ENCODE measurements around the gene HACD1. TPM values are rescaled to one million over a fixed set of nuclear protein-coding genes. Genes with fewer than 3 reads are reported as not detected.
A peak's percentile ranks its signal among the peaks of the same experiment; 100 is the strongest.

HACD1 gene
- total and polyA plus RNA-seq, 2 donors (not counting 1 experiment from before 2014, with no cell fraction given): 37.7 to 53.4 TPM

DNA sequence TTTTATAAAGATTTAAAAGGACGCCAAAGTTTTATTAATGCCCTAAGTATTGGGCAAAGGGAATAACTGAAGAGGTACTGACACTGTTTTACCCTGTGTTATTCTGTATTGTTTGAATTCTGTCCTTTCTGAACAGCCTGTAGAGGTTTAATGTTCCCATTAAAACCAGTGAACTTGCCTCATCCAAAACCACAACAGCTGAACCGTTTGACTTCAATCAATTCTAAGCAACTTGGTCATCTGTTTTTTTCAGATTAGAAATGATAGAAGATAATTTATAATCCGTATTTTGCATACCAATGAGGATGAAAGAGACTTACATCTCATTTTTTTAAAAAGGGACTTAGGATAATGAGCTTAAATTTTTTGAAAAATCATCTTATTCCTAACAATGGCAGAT is 40.4 kb downstream of the HACD1 start:
- peak in 1 of 2 donors; percentile 13 for DNase-seq (ENCODE audit: low read depth in 2 of 2)
- Histone ChIP-seq H3K27me3 (ENCODE audit: control insufficient read depth, insufficient read depth, low read length) (no peaks in the 10 kb centered on the region), H3K79me2 (ENCODE audit: control insufficient read depth, insufficient read depth, low read length) (no peaks in the 10 kb centered on the region), H4K20me1 (ENCODE audit: control insufficient read depth, extremely low read depth, insufficient read depth, low read length) (no peaks in the 10 kb centered on the region), H2AFZ (ENCODE audit: low read length) (no peak overlapping the region), H3K4me2 (ENCODE audit: extremely low read depth, insufficient read depth, low read length) (no peak overlapping the region), H3K4me1 (ENCODE audit: control insufficient read depth, extremely low read depth, insufficient read depth, low read length) (no peaks in the 10 kb centered on the region), H3K4me3 (replicated peaks in 1 of 4; ENCODE audit: control extremely low read depth in 1 of 4, insufficient read depth in 1 of 4, low read depth in 3 of 4, low read length in 4 of 4) (no peak overlapping the region), H3K9ac (ENCODE audit: insufficient read depth, low read length) (no peak overlapping the region), H3K27ac (ENCODE audit: insufficient read depth, low read length) (no peak overlapping the region), H3K9me3 (ENCODE audit: control insufficient read depth, insufficient read depth, low read depth, low read length) (no peaks in the 10 kb centered on the region), H3K36me3 (ENCODE audit: control insufficient read depth, insufficient read depth, low read length) (no peaks in the 10 kb centered on the region)
- no peak for TF ChIP-seq EZH2 (IDR thresholded peaks at IDR 0.05; ENCODE audit: low read length, missing control alignments)
- TF ChIP-seq, protein P1, sequence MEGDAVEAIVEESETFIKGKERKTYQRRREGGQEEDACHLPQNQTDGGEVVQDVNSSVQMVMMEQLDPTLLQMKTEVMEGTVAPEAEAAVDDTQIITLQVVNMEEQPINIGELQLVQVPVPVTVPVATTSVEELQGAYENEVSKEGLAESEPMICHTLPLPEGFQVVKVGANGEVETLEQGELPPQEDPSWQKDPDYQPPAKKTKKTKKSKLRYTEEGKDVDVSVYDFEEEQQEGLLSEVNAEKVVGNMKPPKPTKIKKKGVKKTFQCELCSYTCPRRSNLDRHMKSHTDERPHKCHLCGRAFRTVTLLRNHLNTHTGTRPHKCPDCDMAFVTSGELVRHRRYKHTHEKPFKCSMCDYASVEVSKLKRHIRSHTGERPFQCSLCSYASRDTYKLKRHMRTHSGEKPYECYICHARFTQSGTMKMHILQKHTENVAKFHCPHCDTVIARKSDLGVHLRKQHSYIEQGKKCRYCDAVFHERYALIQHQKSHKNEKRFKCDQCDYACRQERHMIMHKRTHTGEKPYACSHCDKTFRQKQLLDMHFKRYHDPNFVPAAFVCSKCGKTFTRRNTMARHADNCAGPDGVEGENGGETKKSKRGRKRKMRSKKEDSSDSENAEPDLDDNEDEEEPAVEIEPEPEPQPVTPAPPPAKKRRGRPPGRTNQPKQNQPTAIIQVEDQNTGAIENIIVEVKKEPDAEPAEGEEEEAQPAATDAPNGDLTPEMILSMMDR (conservative IDR thresholded peaks at IDR 0.05 in 1 of 2, IDR thresholded peaks at IDR 0.05 in 1 of 2; ENCODE audit: low read depth in 1 of 2, low read length in 2 of 2): no peak

DNA sequence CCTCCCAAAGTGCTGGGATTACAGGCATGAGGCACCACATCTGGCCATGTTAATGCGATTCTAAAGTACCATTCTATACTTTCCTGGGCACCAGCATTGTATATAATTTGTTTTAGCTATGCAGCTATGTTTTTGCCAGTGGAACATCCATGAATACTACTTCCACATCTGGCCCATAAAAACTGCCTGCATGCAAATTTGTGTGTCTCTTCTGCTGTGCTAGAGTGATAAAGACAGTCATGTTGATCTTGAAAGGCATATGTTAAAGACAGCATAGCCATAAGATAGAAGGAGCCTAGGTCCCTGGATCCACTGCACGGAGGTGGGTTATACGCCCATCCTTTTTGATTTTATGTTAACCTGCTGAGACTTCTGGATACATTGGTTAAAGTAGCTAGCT is 52.3 kb downstream of the HACD1 start:
- no peak overlapping the region for H3K27ac ChIP-seq (ENCODE audit: insufficient read depth, low read length)
- no peaks in the 10 kb centered on the region for H3K27me3 ChIP-seq (ENCODE audit: control insufficient read depth, insufficient read depth, low read length)
- H3K9ac ChIP-seq (ENCODE audit: insufficient read depth, low read length): no peak overlapping the region
- H3K4me3 ChIP-seq (replicated peaks in 1 of 4; ENCODE audit: control extremely low read depth in 1 of 4, insufficient read depth in 1 of 4, low read depth in 3 of 4, low read length in 4 of 4): no peak overlapping the region
- no peak for TF ChIP-seq EZH2 (IDR thresholded peaks at IDR 0.05; ENCODE audit: low read length, missing control alignments)
- TF ChIP-seq, protein P1 (conservative IDR thresholded peaks at IDR 0.05 in 1 of 2, IDR thresholded peaks at IDR 0.05 in 1 of 2; ENCODE audit: low read depth in 1 of 2, low read length in 2 of 2): no peak
- H3K36me3 ChIP-seq (ENCODE audit: control insufficient read depth, insufficient read depth, low read length): no peaks in the 10 kb centered on the region
- H3K4me1 ChIP-seq (ENCODE audit: control insufficient read depth, extremely low read depth, insufficient read depth, low read length): no peaks in the 10 kb centered on the region
- no peaks in the 10 kb centered on the region for H3K9me3 ChIP-seq (ENCODE audit: control insufficient read depth, insufficient read depth, low read depth, low read length)
- no peak overlapping the region for H3K4me2 ChIP-seq (ENCODE audit: extremely low read depth, insufficient read depth, low read length)
- H2AFZ ChIP-seq (ENCODE audit: low read length): no peak overlapping the region
- DNase-seq (ENCODE audit: low read depth in 2 of 2): no peak
- no peaks in the 10 kb centered on the region for H3K79me2 ChIP-seq (ENCODE audit: control insufficient read depth, insufficient read depth, low read length)
- no peaks in the 10 kb centered on the region for H4K20me1 ChIP-seq (ENCODE audit: control insufficient read depth, extremely low read depth, insufficient read depth, low read length)

DNA sequence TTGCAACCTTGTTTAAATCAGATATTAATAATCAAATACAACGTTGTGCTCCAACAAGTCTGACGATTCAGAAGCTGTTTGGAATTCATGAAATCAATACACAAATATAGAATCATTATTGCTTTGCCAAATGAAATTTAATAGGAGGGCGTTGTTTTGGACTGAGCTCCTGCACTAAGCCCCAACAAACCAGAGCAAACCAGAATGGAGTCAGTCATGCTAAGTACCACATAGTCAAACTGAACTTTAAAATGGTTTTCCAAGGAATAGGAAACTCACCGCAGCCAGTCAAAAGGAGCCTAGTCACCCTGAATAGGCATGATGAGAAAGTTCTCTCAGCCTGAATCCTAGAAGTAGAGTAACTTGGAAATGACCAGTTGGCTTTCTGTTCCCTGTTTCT is 53.7 kb downstream of the HACD1 start:
- H3K9ac ChIP-seq (ENCODE audit: insufficient read depth, low read length): no peak overlapping the region
- H3K4me3 ChIP-seq (replicated peaks in 1 of 4; ENCODE audit: control extremely low read depth in 1 of 4, insufficient read depth in 1 of 4, low read depth in 3 of 4, low read length in 4 of 4): no peak overlapping the region
- no peaks in the 10 kb centered on the region for H3K27me3 ChIP-seq (ENCODE audit: control insufficient read depth, insufficient read depth, low read length)
- no peaks in the 10 kb centered on the region for H3K36me3 ChIP-seq (ENCODE audit: control insufficient read depth, insufficient read depth, low read length)
- no peak overlapping the region for H3K4me2 ChIP-seq (ENCODE audit: extremely low read depth, insufficient read depth, low read length)
- DNase-seq (ENCODE audit: low read depth in 2 of 2): peak in 1 of 2 donors; percentile 3
- H3K79me2 ChIP-seq (ENCODE audit: control insufficient read depth, insufficient read depth, low read length): no peaks in the 10 kb centered on the region
- no peak overlapping the region for H2AFZ ChIP-seq (ENCODE audit: low read length)
- TF ChIP-seq, protein P1 (conservative IDR thresholded peaks at IDR 0.05 in 1 of 2, IDR thresholded peaks at IDR 0.05 in 1 of 2; ENCODE audit: low read depth in 1 of 2, low read length in 2 of 2): no peak
- TF ChIP-seq EZH2 (IDR thresholded peaks at IDR 0.05; ENCODE audit: low read length, missing control alignments): no peak
- H3K9me3 ChIP-seq (ENCODE audit: control insufficient read depth, insufficient read depth, low read depth, low read length): no peaks in the 10 kb centered on the region
- no peaks in the 10 kb centered on the region for H4K20me1 ChIP-seq (ENCODE audit: control insufficient read depth, extremely low read depth, insufficient read depth, low read length)
- no peak overlapping the region for H3K27ac ChIP-seq (ENCODE audit: insufficient read depth, low read length)
- no peaks in the 10 kb centered on the region for H3K4me1 ChIP-seq (ENCODE audit: control insufficient read depth, extremely low read depth, insufficient read depth, low read length)

Measured in fibroblast of lung (primary cell).